HepG2 (cell line): ENCODE data around the gene TSPAN3.

Experiments
- CEBPB ChIP-seq: IDR thresholded peaks from 2 replicates; pipeline ENCODE4 v1.6.1; 2011; ENCODE audit warnings: low read depth, low read length, improper control_type of control experiment, borderline replicate concordance
- HNRNPH1 ChIP-seq: fragments of 200-400 bp; formaldehyde crosslinking; optimal IDR thresholded peaks from 2 replicates; pipeline ENCODE3; 2017; ENCODE audit warnings: mild to moderate bottlenecking, low read depth, low read length
- MED13 ChIP-seq: sonication (generic); formaldehyde crosslinking; IDR thresholded peaks from 2 replicates; pipeline ENCODE4 v1.5.0; 2020; ENCODE audit warnings: missing genetic modification reagents
- NCOA2 ChIP-seq: sonication (generic); formaldehyde crosslinking; IDR thresholded peaks from 2 replicates; pipeline ENCODE4 v1.8.0; 2022; ENCODE audit warnings: inconsistent platforms
- POLR2AphosphoS5 ChIP-seq: IDR thresholded peaks from 2 replicates; pipeline ENCODE4 v1.6.1; 2012; ENCODE audit warnings: low read depth, low read length
- ZFX ChIP-seq: sonication (generic); formaldehyde crosslinking; IDR thresholded peaks from 2 replicates; pipeline ENCODE4 v1.4.0; 2020; ENCODE audit warnings: mild to moderate bottlenecking, low read depth, missing genetic modification reagents, moderate library complexity
- ZHX2 ChIP-seq, 2 experiments: sonication (generic) in 1 of 2; formaldehyde crosslinking in 1 of 2; IDR thresholded peaks; 2 replicates each; pipeline versions ENCODE4 v1.6.1 to v1.9.0; 2014 to 2022; ENCODE audit warnings: antibody characterized with exemption in 1 of 2, borderline replicate concordance in 1 of 2, inconsistent platforms in 1 of 2, low read depth in 1 of 2, missing genetic modification reagents in 1 of 2
- ZNF256 ChIP-seq: sonication (generic); formaldehyde crosslinking; conservative IDR thresholded peaks from 2 replicates; pipeline ENCODE4 v1.4.0; 2020; ENCODE audit warnings: missing genetic modification reagents
- ZSCAN9 ChIP-seq: IDR thresholded peaks from 2 replicates; pipeline ENCODE4 v1.6.1; 2016; ENCODE audit warnings: borderline replicate concordance

- no peak for TF ChIP-seq ZFX
- TF ChIP-seq ZNF256 (CRISPR knock-in tag), result no peak
- no peak for TF ChIP-seq HNRNPH1
- TF ChIP-seq CEBPB, result no peak
- no peak for TF ChIP-seq ZSCAN9
- TF ChIP-seq NCOA2 (CRISPR knock-in tag), result no peak
- no peak for TF ChIP-seq POLR2AphosphoS5
- no peak for TF ChIP-seq ZHX2 (IDR thresholded peaks at IDR 0.05; ENCODE audit: low read depth)
- TF ChIP-seq ZHX2 (CRISPR knock-in tag; IDR thresholded peaks at IDR 0.05; ENCODE audit: borderline replicate concordance), result no peak
- TF ChIP-seq MED13 (CRISPR knock-in tag), result no peak
These were observed 18.4 kb downstream of the TSPAN3 start for GRCh38 chr15:77052556-77052955.
